ENCODE data around the gene FAIM2.

Gene FAIM2

GRCh38 chr12:49843876-49844437, 59.7 kb downstream of the FAIM2 start:
- no peak for DNase-seq (ENCODE audit: low read depth)
- H3K4me3 ChIP-seq (ENCODE audit: low read depth, low read length), result no peak overlapping the region
- TF ChIP-seq CTCF (IDR thresholded peaks at IDR 0.05; ENCODE audit: insufficient read depth, low read depth, low read length, missing control alignments), result no peak

- no peak for DNase-seq (ENCODE audit: low read depth)
- no peak for TF ChIP-seq CTCF (IDR thresholded peaks at IDR 0.05; ENCODE audit: insufficient read depth, low read depth, low read length, missing control alignments)
- peak overlapping the region; percentile 83 for H3K4me3 ChIP-seq (ENCODE audit: low read depth, low read length)
Measured at GRCh38 chr12:49843411-49843810, 60.3 kb downstream of the FAIM2 start.

GRCh38 chr12:49842519-49843352, 61.0 kb downstream of the FAIM2 start, which contains the start of gene BCDIN3D:
TSS of gene BCDIN3D (minus strand) at chr12:49843106. CDS start at chr12:49843087, 19 bp downstream.
- peak within 1 kb of the TSS; percentile 83 for H3K4me3 ChIP-seq (ENCODE audit: low read depth, low read length)
- DNase-seq (ENCODE audit: low read depth), result peak; percentile 94
- TF ChIP-seq CTCF (IDR thresholded peaks at IDR 0.05; ENCODE audit: insufficient read depth, low read depth, low read length, missing control alignments), result no peak

GRCh38 chr12:49838973-49839633, 64.6 kb downstream of the FAIM2 start:
- peak; percentile 62 for DNase-seq (ENCODE audit: low read depth)
- peak; percentile 78 for TF ChIP-seq CTCF (IDR thresholded peaks at IDR 0.05; ENCODE audit: insufficient read depth, low read depth, low read length, missing control alignments)
- H3K4me3 ChIP-seq (ENCODE audit: low read depth, low read length), result no peak overlapping the region

- no peak overlapping the region for H3K4me3 ChIP-seq (ENCODE audit: low read depth, low read length)
- no peak for TF ChIP-seq CTCF (IDR thresholded peaks at IDR 0.05; ENCODE audit: insufficient read depth, low read depth, low read length, missing control alignments)
- DNase-seq (ENCODE audit: low read depth), result no peak
Measured at GRCh38 chr12:49832836-49833421, 70.8 kb downstream of the FAIM2 start.

GRCh38 chr12:49831717-49832116, 72.0 kb downstream of the FAIM2 start:
- no peak for DNase-seq (ENCODE audit: low read depth)
- no peak for TF ChIP-seq CTCF (IDR thresholded peaks at IDR 0.05; ENCODE audit: insufficient read depth, low read depth, low read length, missing control alignments)
- no peak overlapping the region for H3K4me3 ChIP-seq (ENCODE audit: low read depth, low read length)

Data from GM12865 (cell line).